GM23338 (cell line): ENCODE data around the gene DTD2. TPM values are rescaled to one million over a fixed set of nuclear protein-coding genes. Genes with fewer than 3 reads are reported as not detected.

ENCODE experiments used
- ATAC-seq: fragments of 200-7000 bp; cut with Tn5 transposase; 3 replicates; pipeline ENCODE4 v1.9.1; 2020
- DNase-seq: peaks from one replicate; pipeline ENCODE4 v3.0.0-alpha.2; 2015; ENCODE audit warnings: low spot score
- H2AFZ ChIP-seq: fragments of 200-600 bp; sonication (generic); 2 replicates; pipeline ENCODE4 v1.8.0; 2016; ENCODE audit warnings: antibody characterized with exemption, mild to moderate bottlenecking, moderate library complexity
- H3F3A ChIP-seq: fragments of 200-600 bp; sonication (generic); replicated peaks from 2 replicates; pipeline ENCODE4 v1.8.0; 2017; ENCODE audit warnings: antibody characterized with exemption, mixed run types, low read depth
- H3K27ac ChIP-seq: fragments of 200-600 bp; sonication (generic); 2 replicates; pipeline ENCODE4 v1.6.1; 2016; ENCODE audit warnings: low read depth
- H3K27me3 ChIP-seq: fragments of 200-600 bp; sonication (generic); 2 replicates; pipeline ENCODE4 v1.8.0; 2016; ENCODE audit warnings: mild to moderate bottlenecking, mixed run types, moderate library complexity; ENCODE audit not compliant: insufficient read depth
- H3K36me3 ChIP-seq: fragments of 200-600 bp; sonication (generic); 2 replicates; pipeline ENCODE4 v1.8.0; 2016; ENCODE audit warnings: mild to moderate bottlenecking; ENCODE audit not compliant: insufficient read depth
- H3K4me1 ChIP-seq: fragments of 200-600 bp; sonication (generic); 2 replicates; pipeline ENCODE4 v1.8.0; 2016; ENCODE audit warnings: mild to moderate bottlenecking, moderate library complexity; ENCODE audit not compliant: insufficient read depth
- H3K4me2 ChIP-seq: fragments of 200-600 bp; sonication (generic); 2 replicates; pipeline ENCODE4 v1.7.1; 2017; ENCODE audit warnings: mixed run types
- H3K4me3 ChIP-seq: fragments of 200-600 bp; sonication (generic); 2 replicates; pipeline ENCODE4 v1.6.1; 2016; ENCODE audit warnings: mixed run types
- H3K79me2 ChIP-seq: fragments of 200-600 bp; sonication (generic); replicated peaks from 2 replicates; pipeline ENCODE4 v1.8.0; 2017; ENCODE audit warnings: mild to moderate bottlenecking; ENCODE audit not compliant: insufficient read depth
- H3K9me2 ChIP-seq: fragments of 200-600 bp; sonication (generic); 2 replicates; pipeline ENCODE4 v1.8.0; 2017; ENCODE audit not compliant: insufficient read depth
- H4K20me1 ChIP-seq: fragments of 200-600 bp; sonication (generic); replicated peaks from 2 replicates; pipeline ENCODE4 v1.8.0; 2017; ENCODE audit warnings: mild to moderate bottlenecking; ENCODE audit not compliant: insufficient read depth
- H3K27ac Mint-ChIP-seq: 2 replicates; pipeline ENCODE4 v1.8.0; 2020; ENCODE audit warnings: inconsistent platforms, mild to moderate bottlenecking, moderate library complexity, mixed read lengths
- H3K27me3 Mint-ChIP-seq: 3 replicates; pipeline ENCODE4 v1.8.0; 2022; ENCODE audit warnings: low read depth, mild to moderate bottlenecking, moderate library complexity, mixed read lengths, inconsistent platforms; ENCODE audit not compliant: insufficient read depth, poor library complexity
- H3K36me3 Mint-ChIP-seq: 3 replicates; pipeline ENCODE4 v1.8.0; 2021; ENCODE audit warnings: low read depth, mild to moderate bottlenecking, inconsistent platforms, moderate library complexity, mixed read lengths
- H3K4me1 Mint-ChIP-seq: 3 replicates; pipeline ENCODE4 v1.8.0; 2020; ENCODE audit warnings: mild to moderate bottlenecking, inconsistent platforms, mixed read lengths
- H3K4me3 Mint-ChIP-seq: 3 replicates; pipeline ENCODE4 v1.8.0; 2021; ENCODE audit warnings: moderate library complexity, mild to moderate bottlenecking, inconsistent platforms, mixed read lengths
- H3K9me3 Mint-ChIP-seq: 3 replicates; pipeline ENCODE4 v1.8.0; 2020; ENCODE audit warnings: moderate library complexity, mild to moderate bottlenecking, inconsistent platforms, mixed read lengths
- CREB1 ChIP-seq: fragments of 250-450 bp; sonication (Bioruptor Pico); IDR thresholded peaks from 2 replicates; pipeline ENCODE4 v1.5.0; 2020; ENCODE audit warnings: low read depth, mild to moderate bottlenecking, moderate library complexity
- ETS1 ChIP-seq: IDR thresholded peaks from 2 replicates; pipeline ENCODE4 v1.6.1; 2016; ENCODE audit warnings: antibody characterized with exemption
- EZH2 ChIP-seq: fragments of 200-600 bp; sonication (generic); IDR thresholded peaks from one replicate; pipeline ENCODE4 v1.8.0; 2017; ENCODE audit warnings: antibody characterized with exemption, mild to moderate bottlenecking, low read depth; ENCODE audit not compliant: unreplicated experiment
- EZH2phosphoT487 ChIP-seq: fragments of 200-600 bp; sonication (generic); IDR thresholded peaks from one replicate; pipeline ENCODE4 v1.8.1; 2018; ENCODE audit warnings: antibody characterized with exemption; ENCODE audit not compliant: unreplicated experiment
- JUNB ChIP-seq: IDR thresholded peaks from one replicate; pipeline ENCODE4 v1.6.1; 2016; ENCODE audit warnings: antibody characterized with exemption; ENCODE audit not compliant: unreplicated experiment
- NANOG ChIP-seq: IDR thresholded peaks from 2 replicates; pipeline ENCODE4 v1.6.1; 2016; ENCODE audit warnings: antibody characterized with exemption, borderline replicate concordance
- POLR2AphosphoS5 ChIP-seq: IDR thresholded peaks from 2 replicates; pipeline ENCODE4 v1.6.1; 2016; ENCODE audit warnings: antibody characterized with exemption, low read depth
- STAT1 ChIP-seq: IDR thresholded peaks from one replicate; pipeline ENCODE4 v1.6.1; 2016; ENCODE audit warnings: antibody characterized with exemption; ENCODE audit not compliant: unreplicated experiment
- ZNF114 ChIP-seq: fragments of 250-450 bp; sonication (Bioruptor Pico); IDR thresholded peaks from 2 replicates; pipeline ENCODE4 v1.5.0; 2020; ENCODE audit warnings: mild to moderate bottlenecking, moderate library complexity
- ZNF331 ChIP-seq: fragments of 250-450 bp; sonication (Bioruptor Pico); IDR thresholded peaks from 2 replicates; pipeline ENCODE4 v1.5.0; 2020; ENCODE audit warnings: low read depth, mild to moderate bottlenecking, moderate library complexity
- polyA plus RNA-seq: library from polyadenylated mRNA; unstranded; fragments of >200 nt; fragmentation: Nextera tagmentation; extraction: Ambion mirVana; gene quantifications from 2 replicates; pipeline ENCODE4 v1.2.1, GENCODE V29; 2016
- total RNA-seq: library from RNA; depleted of rRNA; stranded (reverse); fragments of >200 nt; shearing (Covaris generic); gene quantifications from 2 replicates; pipeline ENCODE4 v1.2.3, GENCODE V29; 2014
- TF ChIP-seq, protein P1 (sequence below): IDR thresholded peaks from one replicate; pipeline ENCODE4 v1.6.1; 2018; ENCODE audit warnings: antibody characterized with exemption; ENCODE audit not compliant: unreplicated experiment
- TF ChIP-seq, protein P2 (sequence below), 2 experiments: fragments of 200-600 bp in 1 of 2; sonication (generic) in 1 of 2; conservative IDR thresholded peaks; 2 replicates each; pipeline versions ENCODE4 v1.5.1 to v1.6.1; 2016 to 2017; ENCODE audit warnings: antibody characterized with exemption in 2 of 2, low read depth in 2 of 2, mild to moderate bottlenecking in 2 of 2, moderate library complexity in 1 of 2
- TF ChIP-seq, protein P3 (sequence below): fragments of 250-450 bp; sonication (Bioruptor Pico); IDR thresholded peaks from 2 replicates; pipeline ENCODE4 v1.5.0; 2020; ENCODE audit warnings: mild to moderate bottlenecking, moderate library complexity

Gene DTD2
- total and polyA plus RNA-seq, 2 experiments from 2014 or later = 6.3 to 37.5 TPM

- no peaks in the 10 kb centered on the region for H3K79me2 ChIP-seq
- no peaks in the 10 kb centered on the region for H3K27me3 ChIP-seq
- no peaks in the 10 kb centered on the region for H3K36me3 ChIP-seq
- H3K36me3 Mint-ChIP-seq = peaks cover 9% of the 10 kb centered on the region; the same call in 2 of the 3 replicates
- no peaks in the 10 kb centered on the region for H3K4me1 Mint-ChIP-seq
- peaks cover 11% of the 10 kb centered on the region for H3K9me3 Mint-ChIP-seq
- no peaks in the 10 kb centered on the region for H3K27me3 Mint-ChIP-seq
- no peak for TF ChIP-seq NANOG
- TF ChIP-seq ETS1 = no peak
- TF ChIP-seq CREB1 (CRISPR knock-in tag) = no peak
- TF ChIP-seq, protein P1, sequence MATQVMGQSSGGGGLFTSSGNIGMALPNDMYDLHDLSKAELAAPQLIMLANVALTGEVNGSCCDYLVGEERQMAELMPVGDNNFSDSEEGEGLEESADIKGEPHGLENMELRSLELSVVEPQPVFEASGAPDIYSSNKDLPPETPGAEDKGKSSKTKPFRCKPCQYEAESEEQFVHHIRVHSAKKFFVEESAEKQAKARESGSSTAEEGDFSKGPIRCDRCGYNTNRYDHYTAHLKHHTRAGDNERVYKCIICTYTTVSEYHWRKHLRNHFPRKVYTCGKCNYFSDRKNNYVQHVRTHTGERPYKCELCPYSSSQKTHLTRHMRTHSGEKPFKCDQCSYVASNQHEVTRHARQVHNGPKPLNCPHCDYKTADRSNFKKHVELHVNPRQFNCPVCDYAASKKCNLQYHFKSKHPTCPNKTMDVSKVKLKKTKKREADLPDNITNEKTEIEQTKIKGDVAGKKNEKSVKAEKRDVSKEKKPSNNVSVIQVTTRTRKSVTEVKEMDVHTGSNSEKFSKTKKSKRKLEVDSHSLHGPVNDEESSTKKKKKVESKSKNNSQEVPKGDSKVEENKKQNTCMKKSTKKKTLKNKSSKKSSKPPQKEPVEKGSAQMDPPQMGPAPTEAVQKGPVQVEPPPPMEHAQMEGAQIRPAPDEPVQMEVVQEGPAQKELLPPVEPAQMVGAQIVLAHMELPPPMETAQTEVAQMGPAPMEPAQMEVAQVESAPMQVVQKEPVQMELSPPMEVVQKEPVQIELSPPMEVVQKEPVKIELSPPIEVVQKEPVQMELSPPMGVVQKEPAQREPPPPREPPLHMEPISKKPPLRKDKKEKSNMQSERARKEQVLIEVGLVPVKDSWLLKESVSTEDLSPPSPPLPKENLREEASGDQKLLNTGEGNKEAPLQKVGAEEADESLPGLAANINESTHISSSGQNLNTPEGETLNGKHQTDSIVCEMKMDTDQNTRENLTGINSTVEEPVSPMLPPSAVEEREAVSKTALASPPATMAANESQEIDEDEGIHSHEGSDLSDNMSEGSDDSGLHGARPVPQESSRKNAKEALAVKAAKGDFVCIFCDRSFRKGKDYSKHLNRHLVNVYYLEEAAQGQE = no peak
- TF ChIP-seq EZH2 = no peak
- TF ChIP-seq ZNF331 (CRISPR knock-in tag) = no peak
- TF ChIP-seq, protein P2, sequence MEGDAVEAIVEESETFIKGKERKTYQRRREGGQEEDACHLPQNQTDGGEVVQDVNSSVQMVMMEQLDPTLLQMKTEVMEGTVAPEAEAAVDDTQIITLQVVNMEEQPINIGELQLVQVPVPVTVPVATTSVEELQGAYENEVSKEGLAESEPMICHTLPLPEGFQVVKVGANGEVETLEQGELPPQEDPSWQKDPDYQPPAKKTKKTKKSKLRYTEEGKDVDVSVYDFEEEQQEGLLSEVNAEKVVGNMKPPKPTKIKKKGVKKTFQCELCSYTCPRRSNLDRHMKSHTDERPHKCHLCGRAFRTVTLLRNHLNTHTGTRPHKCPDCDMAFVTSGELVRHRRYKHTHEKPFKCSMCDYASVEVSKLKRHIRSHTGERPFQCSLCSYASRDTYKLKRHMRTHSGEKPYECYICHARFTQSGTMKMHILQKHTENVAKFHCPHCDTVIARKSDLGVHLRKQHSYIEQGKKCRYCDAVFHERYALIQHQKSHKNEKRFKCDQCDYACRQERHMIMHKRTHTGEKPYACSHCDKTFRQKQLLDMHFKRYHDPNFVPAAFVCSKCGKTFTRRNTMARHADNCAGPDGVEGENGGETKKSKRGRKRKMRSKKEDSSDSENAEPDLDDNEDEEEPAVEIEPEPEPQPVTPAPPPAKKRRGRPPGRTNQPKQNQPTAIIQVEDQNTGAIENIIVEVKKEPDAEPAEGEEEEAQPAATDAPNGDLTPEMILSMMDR (conservative IDR thresholded peaks at IDR 0.05; ENCODE audit: low read depth in 2 of 2) = no peak
- TF ChIP-seq, protein P3, sequence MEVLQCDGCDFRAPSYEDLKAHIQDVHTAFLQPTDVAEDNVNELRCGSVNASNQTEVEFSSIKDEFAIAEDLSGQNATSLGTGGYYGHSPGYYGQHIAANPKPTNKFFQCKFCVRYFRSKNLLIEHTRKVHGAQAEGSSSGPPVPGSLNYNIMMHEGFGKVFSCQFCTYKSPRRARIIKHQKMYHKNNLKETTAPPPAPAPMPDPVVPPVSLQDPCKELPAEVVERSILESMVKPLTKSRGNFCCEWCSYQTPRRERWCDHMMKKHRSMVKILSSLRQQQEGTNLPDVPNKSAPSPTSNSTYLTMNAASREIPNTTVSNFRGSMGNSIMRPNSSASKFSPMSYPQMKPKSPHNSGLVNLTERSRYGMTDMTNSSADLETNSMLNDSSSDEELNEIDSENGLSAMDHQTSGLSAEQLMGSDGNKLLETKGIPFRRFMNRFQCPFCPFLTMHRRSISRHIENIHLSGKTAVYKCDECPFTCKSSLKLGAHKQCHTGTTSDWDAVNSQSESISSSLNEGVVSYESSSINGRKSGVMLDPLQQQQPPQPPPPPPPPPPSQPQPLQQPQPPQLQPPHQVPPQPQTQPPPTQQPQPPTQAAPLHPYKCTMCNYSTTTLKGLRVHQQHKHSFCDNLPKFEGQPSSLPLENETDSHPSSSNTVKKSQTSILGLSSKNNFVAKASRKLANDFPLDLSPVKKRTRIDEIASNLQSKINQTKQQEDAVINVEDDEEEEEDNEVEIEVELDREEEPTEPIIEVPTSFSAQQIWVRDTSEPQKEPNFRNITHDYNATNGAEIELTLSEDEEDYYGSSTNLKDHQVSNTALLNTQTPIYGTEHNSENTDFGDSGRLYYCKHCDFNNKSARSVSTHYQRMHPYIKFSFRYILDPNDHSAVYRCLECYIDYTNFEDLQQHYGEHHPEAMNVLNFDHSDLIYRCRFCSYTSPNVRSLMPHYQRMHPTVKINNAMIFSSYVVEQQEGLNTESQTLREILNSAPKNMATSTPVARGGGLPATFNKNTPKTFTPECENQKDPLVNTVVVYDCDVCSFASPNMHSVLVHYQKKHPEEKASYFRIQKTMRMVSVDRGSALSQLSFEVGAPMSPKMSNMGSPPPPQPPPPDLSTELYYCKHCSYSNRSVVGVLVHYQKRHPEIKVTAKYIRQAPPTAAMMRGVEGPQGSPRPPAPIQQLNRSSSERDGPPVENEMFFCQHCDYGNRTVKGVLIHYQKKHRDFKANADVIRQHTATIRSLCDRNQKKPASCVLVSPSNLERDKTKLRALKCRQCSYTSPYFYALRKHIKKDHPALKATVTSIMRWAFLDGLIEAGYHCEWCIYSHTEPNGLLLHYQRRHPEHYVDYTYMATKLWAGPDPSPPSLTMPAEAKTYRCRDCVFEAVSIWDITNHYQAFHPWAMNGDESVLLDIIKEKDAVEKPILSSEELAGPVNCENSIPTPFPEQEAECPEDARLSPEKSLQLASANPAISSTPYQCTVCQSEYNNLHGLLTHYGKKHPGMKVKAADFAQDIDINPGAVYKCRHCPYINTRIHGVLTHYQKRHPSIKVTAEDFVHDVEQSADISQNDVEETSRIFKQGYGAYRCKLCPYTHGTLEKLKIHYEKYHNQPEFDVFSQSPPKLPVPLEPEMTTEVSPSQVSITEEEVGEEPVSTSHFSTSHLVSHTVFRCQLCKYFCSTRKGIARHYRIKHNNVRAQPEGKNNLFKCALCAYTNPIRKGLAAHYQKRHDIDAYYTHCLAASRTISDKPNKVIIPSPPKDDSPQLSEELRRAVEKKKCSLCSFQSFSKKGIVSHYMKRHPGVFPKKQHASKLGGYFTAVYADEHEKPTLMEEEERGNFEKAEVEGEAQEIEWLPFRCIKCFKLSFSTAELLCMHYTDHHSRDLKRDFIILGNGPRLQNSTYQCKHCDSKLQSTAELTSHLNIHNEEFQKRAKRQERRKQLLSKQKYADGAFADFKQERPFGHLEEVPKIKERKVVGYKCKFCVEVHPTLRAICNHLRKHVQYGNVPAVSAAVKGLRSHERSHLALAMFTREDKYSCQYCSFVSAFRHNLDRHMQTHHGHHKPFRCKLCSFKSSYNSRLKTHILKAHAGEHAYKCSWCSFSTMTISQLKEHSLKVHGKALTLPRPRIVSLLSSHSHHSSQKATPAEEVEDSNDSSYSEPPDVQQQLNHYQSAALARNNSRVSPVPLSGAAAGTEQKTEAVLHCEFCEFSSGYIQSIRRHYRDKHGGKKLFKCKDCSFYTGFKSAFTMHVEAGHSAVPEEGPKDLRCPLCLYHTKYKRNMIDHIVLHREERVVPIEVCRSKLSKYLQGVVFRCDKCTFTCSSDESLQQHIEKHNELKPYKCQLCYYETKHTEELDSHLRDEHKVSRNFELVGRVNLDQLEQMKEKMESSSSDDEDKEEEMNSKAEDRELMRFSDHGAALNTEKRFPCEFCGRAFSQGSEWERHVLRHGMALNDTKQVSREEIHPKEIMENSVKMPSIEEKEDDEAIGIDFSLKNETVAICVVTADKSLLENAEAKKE (CRISPR knock-in tag) = no peak
- no peak for TF ChIP-seq POLR2AphosphoS5
- TF ChIP-seq ZNF114 (CRISPR knock-in tag) = no peak
- TF ChIP-seq STAT1 = no peak
- TF ChIP-seq JUNB = no peak
- TF ChIP-seq EZH2phosphoT487 = no peak
- no peak overlapping the region for H3K4me2 ChIP-seq
- H3K4me3 ChIP-seq = no peak overlapping the region
- H3K27ac Mint-ChIP-seq = no peak overlapping the region
- H3K9me2 ChIP-seq = no peaks in the 10 kb centered on the region; the same call in 1 of the 2 replicates
- H3K4me1 ChIP-seq = no peaks in the 10 kb centered on the region
- H3F3A ChIP-seq = no peaks in the 10 kb centered on the region
- ATAC-seq (no peak), DNase-seq (no peak)
- no peak overlapping the region for H3K27ac ChIP-seq
- H3K4me3 Mint-ChIP-seq = no peak overlapping the region
- no peak overlapping the region; the same call in 1 of the 2 replicates for H2AFZ ChIP-seq
- no peaks in the 10 kb centered on the region for H4K20me1 ChIP-seq
Observed at GRCh38 chr14:31477248-31477647, 19.9 kb upstream of the DTD2 start.
